ENCODE data around the gene TVP23C.

The TVP23C gene

DNA sequence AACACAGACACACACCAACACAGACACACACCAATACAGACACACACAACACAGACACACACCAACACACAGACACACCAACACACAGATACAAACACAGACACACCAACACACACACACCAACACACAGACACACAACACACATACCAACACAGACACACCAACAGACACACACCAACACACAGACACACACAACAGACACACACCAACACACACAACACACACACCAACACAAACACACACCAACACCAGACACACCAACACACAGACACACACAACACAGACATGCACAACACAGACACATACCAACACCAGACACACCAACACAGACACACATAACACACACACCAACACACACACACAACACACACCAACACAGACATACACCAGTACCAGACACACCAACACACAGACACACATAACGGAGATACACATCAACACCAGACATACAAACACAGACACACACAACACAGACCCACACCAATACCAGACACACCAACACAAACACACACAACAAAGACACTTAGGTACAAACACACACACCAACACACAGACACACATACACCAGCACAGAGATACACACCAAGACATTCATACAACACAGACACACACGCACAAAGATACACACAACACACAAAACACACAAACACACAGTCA lies 98.1 kb downstream of the TVP23C start:
- no peak for DNase-seq (ENCODE audit: low read depth)

DNA sequence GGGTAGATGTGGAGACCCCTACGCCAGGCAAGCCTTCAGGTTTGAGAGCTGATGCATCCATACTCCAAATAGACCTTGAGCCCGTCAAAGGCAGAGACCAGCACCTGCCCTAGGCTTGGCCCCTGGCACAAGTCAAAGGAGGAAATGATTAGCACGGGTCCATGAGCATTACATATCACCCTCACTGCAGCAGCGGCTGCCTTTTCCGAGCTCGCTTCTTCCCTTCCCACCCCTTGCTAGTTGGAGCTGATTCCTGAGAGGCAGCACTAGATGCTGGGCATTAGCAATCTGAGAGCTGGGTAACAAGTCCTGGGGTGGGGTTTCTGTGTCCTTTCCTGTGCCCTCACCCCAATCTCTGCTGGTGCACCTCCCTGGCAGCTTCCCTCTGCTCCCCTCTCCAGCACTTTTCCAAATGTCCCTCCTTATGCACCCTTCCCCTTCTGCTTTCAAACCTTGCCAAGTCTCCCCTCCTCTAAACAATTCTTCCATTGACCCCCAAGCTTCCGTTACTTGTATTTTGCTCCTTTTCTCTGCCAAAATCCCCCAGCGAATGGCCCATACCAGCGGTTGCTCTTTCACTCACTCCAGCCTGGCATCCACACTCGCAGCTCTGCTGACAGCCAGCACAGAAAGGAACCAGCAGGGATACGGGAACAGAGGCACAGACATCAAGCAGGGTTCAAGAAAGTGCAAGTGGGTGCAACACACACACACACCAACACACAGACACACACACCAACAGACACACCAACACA lies 98.9 kb downstream of the TVP23C start:
- DNase-seq (ENCODE audit: low read depth): no peak

DNA sequence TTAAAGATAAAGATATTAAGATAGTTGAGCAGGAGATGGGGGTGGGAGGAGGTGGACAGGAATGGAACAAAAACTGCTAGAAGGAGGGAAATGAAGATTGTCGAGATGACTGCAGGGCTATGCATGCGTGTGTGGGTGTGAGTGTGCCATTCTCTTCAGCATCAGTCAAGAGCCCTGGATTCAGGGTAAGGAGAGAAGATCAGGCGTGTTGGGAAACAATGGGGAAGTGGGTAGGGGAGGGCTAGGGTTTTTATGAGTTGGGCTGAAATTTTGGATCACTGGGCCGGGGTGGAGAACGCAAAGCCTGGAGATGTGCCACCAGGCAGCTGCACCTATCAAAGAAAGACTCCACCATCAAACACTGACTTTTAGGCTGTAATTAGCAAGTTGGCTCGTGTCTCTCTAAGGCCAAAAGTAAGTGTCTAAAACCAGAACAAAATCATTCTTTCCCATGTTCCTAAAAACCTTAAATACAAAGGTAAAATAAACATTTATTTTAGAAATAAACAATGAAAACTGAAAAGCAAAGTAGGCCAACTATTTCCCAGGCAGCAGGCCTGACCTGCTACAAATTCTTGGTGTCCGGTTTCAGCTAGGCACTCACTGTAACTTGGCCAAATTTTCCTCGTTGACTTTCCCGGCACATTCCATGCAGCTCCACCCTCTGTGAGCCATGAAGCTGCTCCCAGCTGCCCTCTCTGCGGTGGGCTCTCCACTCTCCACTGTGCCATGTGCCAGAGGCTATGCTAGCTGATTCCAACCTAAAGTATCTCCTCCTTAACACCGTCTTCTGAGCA lies 100.1 kb downstream of the TVP23C start:
- DNase-seq (ENCODE audit: low read depth): no peak

- DNase-seq (ENCODE audit: low read depth): no peak
Observed at GRCh38 chr17:15457723-15458094, 105.6 kb downstream of the TVP23C start.

DNA sequence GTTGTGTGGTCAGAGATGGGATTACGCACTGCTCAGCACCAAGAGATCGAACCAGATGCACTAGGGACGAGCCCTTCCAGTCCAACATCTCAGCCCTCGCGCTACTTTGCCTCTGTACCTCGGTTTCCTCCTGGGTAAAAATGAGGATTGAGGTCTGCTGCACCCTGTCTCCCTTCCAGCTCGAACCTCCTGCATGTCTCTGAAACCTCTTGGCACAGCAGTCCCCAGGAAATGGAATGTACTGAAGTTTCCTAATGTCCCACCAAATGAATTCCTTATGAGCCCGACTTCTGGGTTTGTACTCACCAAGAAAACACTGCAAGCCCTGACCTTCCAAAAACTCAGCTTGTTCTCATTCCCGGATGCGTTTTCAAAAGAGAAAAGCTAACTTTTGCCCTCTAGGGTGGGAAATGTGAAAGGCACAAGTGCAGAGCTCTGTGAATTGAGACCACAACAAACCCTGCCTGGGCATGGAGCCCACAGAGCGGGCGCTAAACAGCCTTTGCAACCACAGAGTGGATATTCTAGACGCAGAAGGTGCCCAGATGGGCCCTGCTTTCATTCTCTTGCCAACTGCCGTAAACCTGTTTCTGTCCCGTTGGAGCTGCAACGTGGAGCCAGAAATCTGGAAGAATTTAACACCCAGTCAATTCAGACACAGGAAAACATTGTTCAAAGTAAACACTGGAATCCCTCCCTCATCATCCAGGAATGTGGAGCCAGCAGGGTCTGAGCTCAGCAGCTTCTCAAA lies 106.1 kb downstream of the TVP23C start:
- DNase-seq (ENCODE audit: low read depth): no peak

DNA sequence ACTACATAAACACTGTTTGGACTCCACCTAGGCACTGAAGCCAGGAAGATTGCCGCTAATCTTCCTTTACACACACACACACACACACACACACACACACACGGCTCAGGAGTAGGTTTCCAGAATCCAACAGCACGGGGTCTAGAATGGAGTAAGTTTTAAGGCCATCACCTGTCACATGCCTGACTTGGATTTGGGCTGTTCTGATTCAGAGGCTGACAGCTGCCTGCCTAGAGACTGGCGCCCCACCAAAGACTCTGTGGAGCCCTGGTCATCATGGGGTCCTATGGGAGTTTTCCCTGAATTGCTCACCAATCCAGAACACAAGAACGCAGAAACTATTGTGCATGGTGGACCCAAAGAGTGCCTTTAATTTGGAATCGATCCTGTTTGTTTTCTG lies 106.8 kb downstream of the TVP23C start:
- DNase-seq (ENCODE audit: low read depth): no peak

DNA sequence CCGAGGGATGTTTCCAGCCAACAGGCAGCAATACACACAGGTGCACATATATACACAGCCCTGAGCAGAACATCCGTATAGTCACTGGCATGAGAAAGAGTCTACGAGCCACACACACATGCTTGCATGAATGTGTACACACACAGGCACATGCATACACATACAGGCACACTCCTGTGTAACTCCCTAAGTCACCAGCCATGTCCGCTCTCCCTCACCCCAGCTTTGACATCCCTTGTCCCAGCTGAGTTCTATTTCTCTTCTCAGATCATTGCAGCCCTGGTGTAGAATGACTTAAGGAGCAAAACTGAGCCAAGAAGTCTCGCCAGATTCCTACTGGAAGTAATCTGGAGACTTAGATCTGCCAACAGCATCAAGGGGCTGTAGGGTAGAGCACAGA lies 108.9 kb downstream of the TVP23C start:
- no peak for DNase-seq (ENCODE audit: low read depth)

DNA sequence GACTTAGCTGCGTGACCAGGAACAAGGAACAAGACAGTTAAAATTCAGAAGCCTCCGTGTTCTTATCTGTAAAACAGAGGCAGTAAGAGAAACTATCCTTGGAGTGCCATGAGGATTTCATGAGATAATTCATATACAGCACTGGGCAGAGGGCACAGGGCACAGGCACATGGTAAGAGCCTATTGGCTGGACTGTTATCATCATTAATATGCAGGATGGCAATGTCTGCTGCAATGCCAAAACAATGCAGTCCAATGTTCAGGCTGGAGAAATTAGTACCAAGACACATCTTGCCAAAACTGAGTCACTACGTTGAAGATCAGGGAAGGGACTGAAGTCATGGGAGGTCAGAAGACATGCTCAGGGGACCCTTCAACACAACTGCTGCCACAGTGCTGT lies 109.5 kb downstream of the TVP23C start:
- DNase-seq (ENCODE audit: low read depth): no peak

DNA sequence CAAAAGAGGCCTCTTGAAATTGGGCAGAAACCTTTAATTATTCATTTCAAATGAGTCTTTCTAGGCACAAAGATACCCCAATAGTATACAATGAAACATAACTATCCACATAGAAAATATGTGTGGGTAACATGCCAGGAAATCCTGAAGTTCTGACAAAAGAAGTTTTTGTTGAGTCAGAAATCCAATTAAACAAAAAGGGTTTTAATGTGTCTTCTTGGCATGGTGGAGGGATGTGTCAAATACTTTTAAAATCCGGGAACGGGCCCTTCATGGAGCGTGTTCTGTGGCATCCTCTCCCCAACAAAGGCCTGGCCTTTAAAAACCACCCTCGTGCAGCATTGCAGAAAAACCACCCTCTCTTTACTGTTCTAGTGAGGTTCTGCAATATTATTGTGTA lies 110.0 kb downstream of the TVP23C start:
- no peak for DNase-seq (ENCODE audit: low read depth)

DNA sequence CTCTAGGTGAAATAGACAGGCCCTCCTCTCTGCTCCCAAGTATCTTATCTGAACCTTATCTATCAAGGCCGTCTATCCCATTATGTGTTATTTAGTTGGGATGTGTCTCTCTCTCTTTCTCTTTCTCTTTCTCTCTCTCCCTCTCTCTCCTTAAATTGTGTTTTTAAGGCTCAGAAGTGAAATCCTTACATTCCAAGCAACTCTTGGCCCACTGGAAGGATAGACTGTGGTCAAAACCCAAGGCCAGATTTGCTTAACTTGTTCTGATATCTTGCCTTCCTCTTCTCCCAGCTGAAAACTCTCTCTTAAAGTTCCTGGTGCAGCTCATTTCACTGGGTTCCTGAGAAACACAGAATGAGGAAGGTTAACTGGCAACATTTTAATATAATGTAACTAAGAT lies 110.5 kb downstream of the TVP23C start:
- no peak for DNase-seq (ENCODE audit: low read depth)

Data from stimulated activated CD8-positive, alpha-beta memory T cell treated with anti-CD3 and anti-CD28 coated beads, Interleukin-15, amount 100 ng/mL, for 1 hour (primary cell).